HG02970 (cell line): Measurements from ENCODE around the gene NFKBIZ.

Experiments used
- ATAC-seq: cut with Tn5 transposase; IDR thresholded peaks from one replicate; pipeline ENCODE4 v1.9.1; 2021; ENCODE audit warnings: mild to moderate bottlenecking, moderate library complexity, moderate number of reproducible peaks; ENCODE audit not compliant: unreplicated experiment, low FRiP score

NFKBIZ gene

GRCh38 chr3:101848754-101849713, at the start of gene NFKBIZ:
Gene NFKBIZ (plus strand): TSS chr3:101849514. CDS start chr3:101849629, 115 bp downstream.
- ATAC-seq: peak; percentile 83

- no peak for ATAC-seq
Observed at GRCh38 chr3:101801174-101801573, 48.1 kb upstream of the NFKBIZ start.

GRCh38 chr3:101802179-101802578, 47.1 kb upstream of the NFKBIZ start:
- ATAC-seq: no peak

- ATAC-seq: peak; percentile 77
Observed at GRCh38 chr3:101803173-101803782, 46.0 kb upstream of the NFKBIZ start.

GRCh38 chr3:101803939-101804338, 45.4 kb upstream of the NFKBIZ start:
- no peak for ATAC-seq

GRCh38 chr3:101806491-101806890, 42.8 kb upstream of the NFKBIZ start:
- ATAC-seq: no peak

GRCh38 chr3:101807888-101808287, 41.4 kb upstream of the NFKBIZ start:
- no peak for ATAC-seq

- no peak for ATAC-seq
Observed at GRCh38 chr3:101809178-101810021, 39.9 kb upstream of the NFKBIZ start.

- no peak for ATAC-seq
Observed at GRCh38 chr3:101810022-101810418, 39.3 kb upstream of the NFKBIZ start.

GRCh38 chr3:101811875-101812274, 37.4 kb upstream of the NFKBIZ start:
- no peak for ATAC-seq

GRCh38 chr3:101812895-101813294, 36.4 kb upstream of the NFKBIZ start:
- no peak for ATAC-seq

- no peak for ATAC-seq
Observed at GRCh38 chr3:101813817-101814440, 35.4 kb upstream of the NFKBIZ start.

- ATAC-seq: no peak
Observed at GRCh38 chr3:101814835-101815234, 34.5 kb upstream of the NFKBIZ start.

GRCh38 chr3:101816215-101817149, 32.8 kb upstream of the NFKBIZ start:
- no peak for ATAC-seq

- ATAC-seq: no peak
Observed at GRCh38 chr3:101817992-101818391, 31.3 kb upstream of the NFKBIZ start.

- ATAC-seq: no peak
Observed at GRCh38 chr3:101819649-101820206, 29.6 kb upstream of the NFKBIZ start.

GRCh38 chr3:101821503-101821902, 27.8 kb upstream of the NFKBIZ start:
- no peak for ATAC-seq

- ATAC-seq: no peak
Observed at GRCh38 chr3:101823525-101823924, 25.8 kb upstream of the NFKBIZ start.

GRCh38 chr3:101824702-101825101, 24.6 kb upstream of the NFKBIZ start:
- ATAC-seq: no peak
